H9 (cell line): Measurements from ENCODE around the gene ZC3H7B. TPM values are rescaled to one million over a fixed set of nuclear protein-coding genes. Genes with fewer than 3 reads are reported as not detected.

Experiments
- DNase-seq: peaks from one replicate; pipeline ENCODE4 v3.0.0-alpha.2; 2017
- H2AFZ ChIP-seq: one replicate; pipeline ENCODE4 v1.6.1; 2013; ENCODE audit warnings: mild to moderate bottlenecking, low read length, control low read depth, moderate library complexity
- H2AK5ac ChIP-seq: 2 replicates; pipeline ENCODE4 v1.6.1; 2013; ENCODE audit warnings: low read length, control low read depth, mixed read lengths; ENCODE audit not compliant: insufficient read length
- H2BK120ac ChIP-seq: one replicate; pipeline ENCODE4 v1.6.1; 2013; ENCODE audit warnings: low read depth, mild to moderate bottlenecking, low read length, control low read depth, inconsistent platforms; ENCODE audit not compliant: poor library complexity, severe bottlenecking
- H2BK12ac ChIP-seq: 2 replicates; pipeline ENCODE4 v1.6.1; 2013; ENCODE audit warnings: low read length, control low read depth, mixed read lengths, low read depth; ENCODE audit not compliant: insufficient read length
- H2BK15ac ChIP-seq: 2 replicates; pipeline ENCODE4 v1.6.1; 2013; ENCODE audit warnings: low read depth, low read length, control low read depth
- H2BK20ac ChIP-seq: one replicate; pipeline ENCODE4 v1.6.1; 2013; ENCODE audit warnings: low read depth, mild to moderate bottlenecking, low read length, control low read depth, inconsistent platforms; ENCODE audit not compliant: poor library complexity, severe bottlenecking
- H2BK5ac ChIP-seq: 2 replicates; pipeline ENCODE4 v1.6.1; 2013; ENCODE audit warnings: low read length, control low read depth, mixed read lengths; ENCODE audit not compliant: insufficient read length
- H3K14ac ChIP-seq: 2 replicates; pipeline ENCODE4 v1.6.1; 2013; ENCODE audit warnings: low read length, control low read depth; ENCODE audit not compliant: insufficient read depth
- H3K18ac ChIP-seq: 2 replicates; pipeline ENCODE4 v1.6.1; 2013; ENCODE audit warnings: low read depth, mild to moderate bottlenecking, mixed read lengths, low read length, control low read depth; ENCODE audit not compliant: insufficient read length
- H3K23ac ChIP-seq: 2 replicates; pipeline ENCODE4 v1.6.1; 2013; ENCODE audit warnings: low read length, control low read depth, mixed read lengths, low read depth; ENCODE audit not compliant: insufficient read length
- H3K23me2 ChIP-seq: 2 replicates; pipeline ENCODE4 v1.6.1; 2013; ENCODE audit warnings: low read depth, mild to moderate bottlenecking, mixed read lengths, low read length, control low read depth; ENCODE audit not compliant: insufficient read length, poor library complexity, severe bottlenecking
- H3K27ac ChIP-seq: 2 replicates; pipeline ENCODE4 v1.5.1; 2013; ENCODE audit warnings: low read length, control low read depth, mixed read lengths, low read depth; ENCODE audit not compliant: insufficient read length
- H3K27me3 ChIP-seq: 2 replicates; pipeline ENCODE4 v1.6.1; 2013; ENCODE audit warnings: low read length, control low read depth, inconsistent platforms; ENCODE audit not compliant: insufficient read depth
- H3K4ac ChIP-seq: 2 replicates; pipeline ENCODE4 v1.6.1; 2013; ENCODE audit warnings: low read depth, mild to moderate bottlenecking, control low read depth, inconsistent platforms, low read length, moderate library complexity
- H3K4me1 ChIP-seq: 2 replicates; pipeline ENCODE4 v1.6.1; 2013; ENCODE audit warnings: low read length, control low read depth, inconsistent platforms; ENCODE audit not compliant: insufficient read depth
- H3K4me2 ChIP-seq: 2 replicates; pipeline ENCODE4 v1.6.1; 2013; ENCODE audit warnings: low read length, control low read depth, mixed read lengths; ENCODE audit not compliant: insufficient read length, insufficient read depth
- H3K56ac ChIP-seq: 2 replicates; pipeline ENCODE4 v1.6.1; 2013; ENCODE audit warnings: low read depth, mild to moderate bottlenecking, mixed read lengths, low read length, control low read depth; ENCODE audit not compliant: insufficient read length
- H3K79me1 ChIP-seq: 2 replicates; pipeline ENCODE4 v1.6.1; 2013; ENCODE audit warnings: low read depth, mild to moderate bottlenecking, moderate library complexity, low read length, control low read depth, inconsistent platforms; ENCODE audit not compliant: insufficient read depth, poor library complexity, severe bottlenecking
- H3K79me2 ChIP-seq: 2 replicates; pipeline ENCODE4 v1.6.1; 2013; ENCODE audit warnings: low read length, control low read depth, inconsistent platforms; ENCODE audit not compliant: insufficient read depth
- H3K9ac ChIP-seq: 2 replicates; pipeline ENCODE4 v1.6.1; 2013; ENCODE audit warnings: low read length, control low read depth, mixed read lengths; ENCODE audit not compliant: insufficient read length; ENCODE audit errors: extremely low read depth
- H3K9me3 ChIP-seq: one replicate; pipeline ENCODE4 v1.6.1; 2013; ENCODE audit warnings: low read depth, low read length, inconsistent platforms; ENCODE audit not compliant: control insufficient read depth
- H3T11ph ChIP-seq: one replicate; pipeline ENCODE4 v1.6.1; 2013; ENCODE audit warnings: mild to moderate bottlenecking, low read length, control low read depth, inconsistent platforms
- H4K20me1 ChIP-seq: one replicate; pipeline ENCODE4 v1.6.1; 2013; ENCODE audit not compliant: control insufficient read depth, insufficient read length, insufficient read depth
- H4K5ac ChIP-seq: 2 replicates; pipeline ENCODE4 v1.6.1; 2013; ENCODE audit warnings: low read depth, mild to moderate bottlenecking, mixed read lengths, low read length, control low read depth; ENCODE audit not compliant: insufficient read length
- H4K8ac ChIP-seq: replicated peaks from 2 replicates; pipeline ENCODE4 v1.6.1; 2013; ENCODE audit warnings: low read length, control low read depth, mixed read lengths, low read depth; ENCODE audit not compliant: insufficient read length
- H4K91ac ChIP-seq: 2 replicates; pipeline ENCODE4 v1.6.1; 2013; ENCODE audit warnings: low read depth, mild to moderate bottlenecking, moderate library complexity, mixed read lengths, low read length, control low read depth; ENCODE audit not compliant: insufficient read length
- H3K27ac Mint-ChIP-seq, 3 experiments: 2 replicates in 2 of 3; 3 replicates in 1 of 3; pipeline ENCODE4 v1.8.0; 2020 to 2021; ENCODE audit warnings: mixed read lengths in 3 of 3, mild to moderate bottlenecking in 1 of 3, moderate library complexity in 1 of 3
- H3K27me3 Mint-ChIP-seq: 2 replicates; pipeline ENCODE4 v1.8.0; 2021; ENCODE audit warnings: low read depth, mild to moderate bottlenecking, moderate library complexity, mixed read lengths
- H3K36me3 Mint-ChIP-seq, 3 experiments: 2 replicates in 2 of 3; 3 replicates in 1 of 3; pipeline ENCODE4 v1.8.0; 2020 to 2021; ENCODE audit warnings: low read depth in 3 of 3, mixed read lengths in 3 of 3; ENCODE audit not compliant: insufficient read depth in 1 of 3
- H3K4me1 Mint-ChIP-seq, 2 experiments: 2 replicates each; pipeline ENCODE4 v1.8.0; 2020; ENCODE audit warnings: mixed read lengths in 2 of 2
- H3K4me3 Mint-ChIP-seq, 2 experiments: 2 replicates in 1 of 2; 3 replicates in 1 of 2; pipeline ENCODE4 v1.8.0; 2020 to 2021; ENCODE audit warnings: mild to moderate bottlenecking in 2 of 2, mixed read lengths in 2 of 2, moderate library complexity in 1 of 2
- H3K9me3 Mint-ChIP-seq, 2 experiments: 2 replicates in 1 of 2; 3 replicates in 1 of 2; pipeline ENCODE4 v1.8.0; 2020; ENCODE audit warnings: mild to moderate bottlenecking in 2 of 2, mixed read lengths in 2 of 2, moderate library complexity in 1 of 2
- CTCF ChIP-seq: fragments of 200-600 bp; sonication (generic); conservative IDR thresholded peaks from 3 replicates; pipeline ENCODE4 v1.8.0; 2021; ENCODE audit warnings: antibody characterized with exemption, mild to moderate bottlenecking
- WGBS: extraction: QIAGEN DNeasy Blood & Tissue Kit; methylation state at CpG from one replicate; pipeline ENCODE4 v1.1.7; 2013; ENCODE audit warnings: missing lambda C conversion rate, low lambda C conversion rate, mixed read lengths; ENCODE audit not compliant: insufficient read length; ENCODE audit errors: extremely low coverage; 5-methylcytosine and 5-hydroxymethylcytosine counted together
- total RNA-seq: library from RNA; stranded (reverse); gene quantifications from 2 replicates; pipeline ENCODE4 v1.2.1, GENCODE V29; 2021

Gene ZC3H7B
- total RNA-seq, 1 experiment from 2014 or later, result 69.3 TPM

- H3K27ac ChIP-seq, result no peak overlapping the region
- H3K27me3 Mint-ChIP-seq, result peaks cover 9% of the 10 kb centered on the region; the same call in 1 of the 2 replicates
- no peaks in the 10 kb centered on the region for H3K23me2 ChIP-seq
Observed at GRCh38 chr22:41361716-41362310, 60.5 kb downstream of the ZC3H7B start.

More at GRCh38 chr22:41361716-41362310, 60.5 kb downstream of the ZC3H7B start:
- Mint-ChIP-seq H3K4me1 (peaks cover 22 to 44% of the 10 kb centered on the region in 2 experiments), H3K27ac (peak overlapping the region in 1 of 3 experiments; percentile 67; a peak in 2 of 7 replicates), H3K4me3 (no peak overlapping the region), H3K36me3 (peaks cover 4 to 19% (median 5%) of the 10 kb centered on the region in 3 experiments; a peak in 5 of 7 replicates), H3K9me3 (no peaks in the 10 kb centered on the region)
- Histone ChIP-seq H2BK12ac (peak overlapping the region; percentile 29), H3K79me2 (no peaks in the 10 kb centered on the region), H3K4me1 (peaks cover 5% of the 10 kb centered on the region; the same call in 1 of the 2 replicates), H2BK5ac (no peak overlapping the region), H4K91ac (no peak overlapping the region), H4K5ac (no peak overlapping the region), H3K27me3 (no peaks in the 10 kb centered on the region), H3K9ac (no peak overlapping the region), H3K4ac (no peak overlapping the region), H3T11ph (no peak overlapping the region), H3K56ac (no peak overlapping the region), H3K23ac (no peak overlapping the region), H4K8ac (peak overlapping the region; percentile 16), H2AFZ (no peak overlapping the region), H4K20me1 (no peaks in the 10 kb centered on the region), H3K9me3 (no peaks in the 10 kb centered on the region), H3K18ac (no peak overlapping the region), H3K79me1 (no peaks in the 10 kb centered on the region), H2BK120ac (no peak overlapping the region), H3K14ac (no peak overlapping the region), H3K4me2 (no peak overlapping the region), H2AK5ac (no peak overlapping the region), H2BK20ac (no peak overlapping the region), H2BK15ac (no peak overlapping the region)
- no CpG with 5 or more reads among the region's 13 CpGs for WGBS
- no peak for DNase-seq
- no peak for TF ChIP-seq CTCF
